Fibroblast of mammary gland (primary cell): Measurements from ENCODE around the gene KIF20B.
"Not testable (repeated sequence)": the region's sequence is repeated elsewhere in the genome, so short reads cannot be mapped to it uniquely, and the experiment has no call there.

Experiments used
- DNase-seq: peaks from one replicate; pipeline ENCODE4 v3.0.0-alpha.2; 2010; ENCODE audit warnings: low read depth
- H3K4me3 ChIP-seq: 2 replicates; pipeline ENCODE4 v1.5.1; 2011; ENCODE audit warnings: low read depth, mild to moderate bottlenecking, low read length, moderate library complexity; ENCODE audit not compliant: control insufficient read depth
- CTCF ChIP-seq: conservative IDR thresholded peaks from 2 replicates; pipeline ENCODE4 v1.5.1; 2011; ENCODE audit warnings: low read depth, low read length, inconsistent platforms; ENCODE audit not compliant: control insufficient read depth, insufficient read depth

Gene KIF20B

GRCh38 chr10:89815049-89815853 lies 113.9 kb downstream of the KIF20B start:
- H3K4me3 ChIP-seq, result no peak overlapping the region
- no peak for TF ChIP-seq CTCF
- DNase-seq, result no peak

GRCh38 chr10:89819008-89819407 lies 117.6 kb downstream of the KIF20B start:
- not testable (repeated sequence) for H3K4me3 ChIP-seq, DNase-seq
